K562 (cell line): ENCODE results near the gene ADAMTS10. TPM values are rescaled to one million over a fixed set of nuclear protein-coding genes. Genes with fewer than 3 reads are reported as not detected.

Experiments
- ATAC-seq: fragments of 200-7000 bp; cut with Tn5 transposase; 3 replicates; pipeline ENCODE4 v1.9.1; 2020; ENCODE audit warnings: moderate library complexity
- BruUV-seq: library from RNA; stranded (reverse); fragments of 400-500 nt; replicated peaks from 2 replicates; lab custom pipeline; 2021; lab: Mats Ljungman, UMichigan
- CTCF ChIA-PET: fragments of 300-600 bp; formaldehyde crosslinking; extraction: SDS; loops from one replicate; lab custom pipeline; 2021; ENCODE audit warnings: low intra/inter-chr PET ratio; lab: Yijun Ruan, JAX
- POLR2A ChIA-PET: fragments of 300-600, 350-650 bp; sonication (Branson Sonifier 250); formaldehyde crosslinking; extraction: SDS; loops from one replicate; lab custom pipeline; 2021; ENCODE audit warnings: antibody characterized with exemption, inconsistent platforms; lab: Yijun Ruan, JAX
- DNase-seq, 4 experiments: peaks; one replicate each; pipeline versions ENCODE4 v3.0.0 to v3.0.0-alpha.2; 2011 to 2018; ENCODE audit warnings: low spot score in 3 of 4, mixed read lengths in 3 of 4; ENCODE audit errors: extremely low read depth in 1 of 4
- FAIRE-seq: peaks from 2 replicates; lab custom pipeline; 2011; peaks lifted over from hg19 to GRCh38; lab: Jason Lieb, UNC
- H2AFZ ChIP-seq: 2 replicates; pipeline ENCODE4 v1.6.0; 2011; ENCODE audit warnings: low read depth, low read length, control low read depth, inconsistent platforms
- H3K27ac ChIP-seq: fragments of 200-600 bp; 3 replicates; pipeline ENCODE4 v1.8.0; 2011; ENCODE audit warnings: low read depth, mild to moderate bottlenecking, control low read depth, inconsistent platforms, low read length, moderate library complexity, mixed read lengths; ENCODE audit errors: extremely low read depth
- H3K27me3 ChIP-seq, 2 experiments: fragments of 300-600 bp in 1 of 2; 2 replicates in 1 of 2; 3 replicates in 1 of 2; pipeline versions ENCODE4 v1.6.0 to v1.8.0; 2011; ENCODE audit warnings: inconsistent platforms in 2 of 2, low read length in 2 of 2, mild to moderate bottlenecking in 1 of 2, mixed read lengths in 1 of 2, moderate library complexity in 1 of 2; ENCODE audit not compliant: control insufficient read depth in 2 of 2, insufficient read depth in 2 of 2
- H3K36me3 ChIP-seq: fragments of 300-600 bp; 3 replicates; pipeline ENCODE4 v1.8.0; 2011; ENCODE audit warnings: mild to moderate bottlenecking, low read length, inconsistent platforms; ENCODE audit not compliant: control insufficient read depth, insufficient read depth
- H3K4me1 ChIP-seq, 2 experiments: fragments of 200-600 bp in 1 of 2; replicated peaks in 1 of 2; 2 replicates in 1 of 2; 3 replicates in 1 of 2; pipeline versions ENCODE4 v1.5.1 to v1.8.0; 2011; ENCODE audit warnings: inconsistent platforms in 2 of 2, low read length in 2 of 2, mild to moderate bottlenecking in 1 of 2, mixed read lengths in 1 of 2, moderate library complexity in 1 of 2; ENCODE audit not compliant: control insufficient read depth in 2 of 2, insufficient read depth in 2 of 2
- H3K4me2 ChIP-seq: 2 replicates; pipeline ENCODE4 v1.6.1; 2011; ENCODE audit warnings: low read length, control low read depth, inconsistent platforms, mixed read lengths; ENCODE audit not compliant: insufficient read depth
- H3K4me3 ChIP-seq: fragments of 200-600 bp; sonication (generic), shearing (Covaris generic); 2 replicates; pipeline ENCODE4 v1.5.1; 2016; ENCODE audit warnings: control low read depth, inconsistent platforms
- H3K79me2 ChIP-seq: fragments of 200-600 bp; 3 replicates; pipeline ENCODE4 v1.8.0; 2011; ENCODE audit warnings: low read length, inconsistent platforms; ENCODE audit not compliant: control insufficient read depth, insufficient read depth
- H3K9ac ChIP-seq, 2 experiments: 2 replicates each; pipeline versions ENCODE4 v1.6.0 to v1.6.1; 2011; ENCODE audit warnings: low read depth in 2 of 2, low read length in 2 of 2, control low read depth in 1 of 2, inconsistent platforms in 1 of 2, mild to moderate bottlenecking in 1 of 2, mixed read lengths in 1 of 2; ENCODE audit not compliant: insufficient read depth in 1 of 2
- H3K9me1 ChIP-seq: one replicate; pipeline ENCODE4 v1.6.0; 2011; ENCODE audit warnings: inconsistent platforms, mild to moderate bottlenecking, low read length, moderate library complexity; ENCODE audit not compliant: control insufficient read depth, insufficient read depth
- H3K9me3 ChIP-seq: replicated peaks from 2 replicates; pipeline ENCODE4 v1.5.1; 2011; ENCODE audit warnings: low read depth, low read length, inconsistent platforms; ENCODE audit not compliant: control insufficient read depth, insufficient read depth
- H4K20me1 ChIP-seq: replicated peaks from 2 replicates; pipeline ENCODE4 v1.6.1; 2011; ENCODE audit warnings: low read length, inconsistent platforms, mixed read lengths; ENCODE audit not compliant: control insufficient read depth, insufficient read depth
- ATF3 ChIP-seq, 2 experiments: fragments of 450-650 bp in 1 of 2; sonication (generic) in 1 of 2; formaldehyde crosslinking in 1 of 2; IDR thresholded peaks in 1 of 2; conservative IDR thresholded peaks in 1 of 2; 2 replicates each; pipeline versions ENCODE4 v1.6.1 to v1.8.1; 2016 to 2023; ENCODE audit warnings: mild to moderate bottlenecking in 2 of 2, moderate library complexity in 2 of 2, inconsistent platforms in 1 of 2, missing genetic modification reagents in 1 of 2
- XRCC5 ChIP-seq: fragments of 200-400 bp; formaldehyde crosslinking; IDR thresholded peaks from 2 replicates; pipeline ENCODE4 v1.6.1; 2017; ENCODE audit warnings: low read depth, mild to moderate bottlenecking, low read length
- ZFP36 ChIP-seq: fragments of 150-350 bp; IDR thresholded peaks from 2 replicates; pipeline ENCODE4 v1.6.1; 2018; ENCODE audit warnings: low read length, low read depth; ENCODE audit not compliant: partially characterized antibody
- ZNF507 ChIP-seq: conservative IDR thresholded peaks from 2 replicates; pipeline ENCODE4 v1.6.1; 2017; ENCODE audit warnings: missing genetic modification characterization, missing compliant biosample characterization
- ZNF586 ChIP-seq: fragments of 450-650 bp; formaldehyde crosslinking; conservative IDR thresholded peaks from 2 replicates; pipeline ENCODE4 v1.4.0; 2020; ENCODE audit warnings: mild to moderate bottlenecking, moderate library complexity
- WGBS: fragments of 100-300 bp; shearing (Covaris generic); methylation state at CpG from one replicate; pipeline ENCODE4 v1.1.6; 2016; ENCODE audit warnings: low coverage, mixed read lengths; ENCODE audit not compliant: insufficient coverage; ENCODE audit errors: missing lambda C conversion rate; 5-methylcytosine and 5-hydroxymethylcytosine counted together
- in situ Hi-C: fragments of 300-500 bp; cut with MboI; formaldehyde crosslinking; loops from 4 replicates; pipeline ENCODE4 v1.15.0; 2018; ENCODE audit warnings: inconsistent platforms, mixed read lengths
- intact Hi-C: fragments of 100-400 bp; cut with micrococcal nuclease; formaldehyde crosslinking; loops from 2 replicates; pipeline ENCODE4 v1.14.2; 2022
- polyA plus RNA-seq, 8 experiments: library from polyadenylated mRNA; depleted of rRNA in 4 of 8; stranded (reverse) in 5 of 8; unstranded in 3 of 8; fragments of >200 nt; fragmentation: Nextera tagmentation in 2 of 8; fragmentation: Illumina TruSeq in 1 of 8; extraction: Ambion mirVana in 2 of 8; extraction: Trizol in 1 of 8; gene quantifications; 2 replicates each; pipeline versions ENCODE4 v1.2.1 to v1.2.3, GENCODE V29; 2011 to 2014; ENCODE audit warnings: inconsistent platforms in 1 of 8, missing spikeins in 1 of 8
- total RNA-seq, 7 experiments: library from RNA; depleted of rRNA in 6 of 7; stranded (reverse); fragments of >200 nt in 6 of 7; fragmentation: Illumina TruSeq in 2 of 7; extraction: Trizol in 2 of 7; gene quantifications; 2 replicates each; pipeline versions ENCODE4 v1.2.1 to v1.2.3, GENCODE V29; 2011 to 2021; ENCODE audit warnings: low replicate concordance in 1 of 7

The ADAMTS10 gene
- total and polyA plus RNA-seq, 9 of the 15 experiments (the other 6 are each of a cell fraction or from before 2014, with no cell fraction given) = 0.33 to 1.8 (median 0.57) TPM; not detected in 4

GRCh38 chr19:8601796-8602195 is 8.7 kb downstream of the ADAMTS10 start:
- no peak for DNase-seq
- ChIA-PET POLR2A (interaction anchor here (1.0 to 1.1 kb wide), 2 partner anchors 9 to 11 kb away, joined by 3 read pairs; no protein-coding TSS in a partner anchor), CTCF (no interaction called here)
- intact Hi-C loops (no loop called here), in situ Hi-C loops (no loop called here)
- Histone ChIP-seq H3K27me3 (peaks cover 26 to 73% of the 10 kb centered on the region in 2 experiments), H3K4me3 (no peak overlapping the region), H2AFZ (no peak overlapping the region), H3K4me2 (no peak overlapping the region), H3K36me3 (no peaks in the 10 kb centered on the region), H3K27ac (no peak overlapping the region), H3K9me1 (no peaks in the 10 kb centered on the region), H3K9me3 (no peaks in the 10 kb centered on the region), H3K4me1 (peaks cover 0 to 8% of the 10 kb centered on the region in 2 experiments; a peak in 2 of 5 replicates), H3K9ac (no peak overlapping the region), H3K79me2 (no peaks in the 10 kb centered on the region), H4K20me1 (no peaks in the 10 kb centered on the region)
- WGBS = 2% methylated on average over 5 of the region's 5 CpGs
- no peak for ATAC-seq
- FAIRE-seq = peak; percentile 19
- no TSS peak for BruUV-seq
- TF ChIP-seq XRCC5 = no peak
- no peak for TF ChIP-seq ATF3 (IDR thresholded peaks at IDR 0.05)
- no peak for TF ChIP-seq ATF3 (CRISPR knock-in tag; conservative IDR thresholded peaks at IDR 0.05)
- TF ChIP-seq ZNF586 (CRISPR knock-in tag) = no peak
- no peak for TF ChIP-seq ZFP36
- no peak for TF ChIP-seq ZNF507
